Measurements from ENCODE around the gene HS3ST5.
"Not testable (repeated sequence)": the region's sequence is repeated elsewhere in the genome, so short reads cannot be mapped to it uniquely, and the experiment has no call there.

Gene HS3ST5

DNA sequence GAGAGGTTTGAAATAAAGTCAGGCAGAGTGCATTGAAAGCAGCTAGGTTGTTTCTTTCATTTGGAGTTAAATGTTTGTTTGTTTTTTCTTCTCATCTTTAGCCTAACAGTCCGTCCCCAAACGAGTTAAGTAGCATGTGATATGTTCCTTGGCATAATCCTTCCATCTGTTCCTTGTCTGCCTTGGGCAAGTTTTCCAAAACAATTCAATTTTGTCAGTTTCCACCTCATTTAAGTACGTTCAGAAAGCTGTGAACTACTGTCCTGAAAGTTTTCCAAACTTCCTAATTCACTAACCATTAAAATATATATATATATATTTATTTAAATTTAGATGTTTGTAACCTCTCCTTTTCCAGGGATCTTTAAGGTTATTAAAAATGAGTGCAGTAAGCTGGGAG, 310.1 kb downstream of the HS3ST5 start:
- TF ChIP-seq, protein P1, sequence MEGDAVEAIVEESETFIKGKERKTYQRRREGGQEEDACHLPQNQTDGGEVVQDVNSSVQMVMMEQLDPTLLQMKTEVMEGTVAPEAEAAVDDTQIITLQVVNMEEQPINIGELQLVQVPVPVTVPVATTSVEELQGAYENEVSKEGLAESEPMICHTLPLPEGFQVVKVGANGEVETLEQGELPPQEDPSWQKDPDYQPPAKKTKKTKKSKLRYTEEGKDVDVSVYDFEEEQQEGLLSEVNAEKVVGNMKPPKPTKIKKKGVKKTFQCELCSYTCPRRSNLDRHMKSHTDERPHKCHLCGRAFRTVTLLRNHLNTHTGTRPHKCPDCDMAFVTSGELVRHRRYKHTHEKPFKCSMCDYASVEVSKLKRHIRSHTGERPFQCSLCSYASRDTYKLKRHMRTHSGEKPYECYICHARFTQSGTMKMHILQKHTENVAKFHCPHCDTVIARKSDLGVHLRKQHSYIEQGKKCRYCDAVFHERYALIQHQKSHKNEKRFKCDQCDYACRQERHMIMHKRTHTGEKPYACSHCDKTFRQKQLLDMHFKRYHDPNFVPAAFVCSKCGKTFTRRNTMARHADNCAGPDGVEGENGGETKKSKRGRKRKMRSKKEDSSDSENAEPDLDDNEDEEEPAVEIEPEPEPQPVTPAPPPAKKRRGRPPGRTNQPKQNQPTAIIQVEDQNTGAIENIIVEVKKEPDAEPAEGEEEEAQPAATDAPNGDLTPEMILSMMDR (IDR thresholded peaks at IDR 0.05; ENCODE audit: control insufficient read depth, insufficient read depth, low read depth, low read length, missing control alignments), result no peak
- no peak for DNase-seq (ENCODE audit: low read depth)
- H3K4me3 ChIP-seq (ENCODE audit: control insufficient read depth, low read depth, low read length), result no peak overlapping the region

DNA sequence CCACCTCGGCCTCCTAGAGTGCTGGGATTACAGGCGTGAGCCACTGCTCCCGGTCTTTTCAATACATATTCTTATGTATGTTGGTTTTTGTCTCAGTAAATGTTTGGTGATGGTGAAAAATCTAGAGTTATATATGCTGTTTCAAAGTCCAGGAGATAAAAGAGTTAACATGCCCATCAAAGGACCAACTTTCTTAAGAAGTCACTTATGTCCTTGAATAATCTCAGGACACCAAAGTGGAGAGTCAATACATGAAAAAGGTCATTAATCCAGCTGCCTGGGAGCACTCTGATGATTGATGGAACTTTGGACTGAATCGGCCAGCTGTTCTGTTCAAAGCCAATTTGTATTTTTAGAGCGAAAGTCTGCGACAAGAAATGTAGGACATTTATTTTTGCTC, 312.1 kb downstream of the HS3ST5 start:
- TF ChIP-seq, protein P1 (IDR thresholded peaks at IDR 0.05; ENCODE audit: control insufficient read depth, insufficient read depth, low read depth, low read length, missing control alignments), result no peak
- H3K4me3 ChIP-seq (ENCODE audit: control insufficient read depth, low read depth, low read length), result no peak overlapping the region
- DNase-seq (ENCODE audit: low read depth), result no peak

DNA sequence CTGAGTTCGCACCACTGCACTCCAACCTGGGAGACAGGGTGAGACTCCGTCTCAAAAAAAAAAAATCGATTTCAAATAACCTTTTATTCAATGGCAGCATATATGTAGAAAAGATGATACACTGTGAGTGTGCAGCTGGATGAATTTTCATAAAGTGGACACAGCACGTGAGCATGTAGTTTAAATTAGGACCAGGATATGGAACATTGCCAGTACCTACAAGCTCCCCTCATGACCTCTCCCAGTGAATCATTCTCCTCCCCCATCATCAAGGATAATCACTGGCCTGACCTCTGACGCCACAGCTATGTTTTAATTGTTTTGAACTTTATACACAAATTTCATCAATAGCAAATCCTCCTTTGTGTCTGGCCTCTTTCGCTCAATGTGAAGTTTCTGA, 318.1 kb downstream of the HS3ST5 start:
- H3K4me3 ChIP-seq (ENCODE audit: control insufficient read depth, low read depth, low read length), result no peak overlapping the region
- TF ChIP-seq, protein P1 (IDR thresholded peaks at IDR 0.05; ENCODE audit: control insufficient read depth, insufficient read depth, low read depth, low read length, missing control alignments), result no peak
- DNase-seq (ENCODE audit: low read depth), result no peak

DNA sequence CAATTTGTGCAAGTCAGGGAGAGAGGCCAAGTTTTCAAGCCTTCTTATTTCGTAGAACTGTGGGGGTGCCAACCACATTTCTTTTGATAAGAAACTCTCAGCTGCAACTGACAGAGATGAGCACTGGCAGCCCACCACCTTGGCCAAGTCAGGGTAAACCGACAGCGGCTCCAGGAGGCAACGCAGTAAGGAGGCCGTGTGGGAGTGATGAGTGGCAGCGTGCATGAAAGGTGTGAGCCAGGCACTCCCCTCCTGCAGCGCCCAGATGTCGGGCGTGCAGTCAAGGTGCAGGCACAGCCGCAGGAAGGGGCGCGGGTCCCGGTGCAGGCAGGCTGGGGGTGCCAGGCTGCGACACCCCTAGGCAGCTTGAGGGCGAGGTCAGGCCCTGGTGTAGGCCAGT, 322.6 kb downstream of the HS3ST5 start:
- no peak overlapping the region for H3K4me3 ChIP-seq (ENCODE audit: control insufficient read depth, low read depth, low read length)
- TF ChIP-seq, protein P1 (IDR thresholded peaks at IDR 0.05; ENCODE audit: control insufficient read depth, insufficient read depth, low read depth, low read length, missing control alignments), result no peak
- DNase-seq (ENCODE audit: low read depth), result no peak

DNA sequence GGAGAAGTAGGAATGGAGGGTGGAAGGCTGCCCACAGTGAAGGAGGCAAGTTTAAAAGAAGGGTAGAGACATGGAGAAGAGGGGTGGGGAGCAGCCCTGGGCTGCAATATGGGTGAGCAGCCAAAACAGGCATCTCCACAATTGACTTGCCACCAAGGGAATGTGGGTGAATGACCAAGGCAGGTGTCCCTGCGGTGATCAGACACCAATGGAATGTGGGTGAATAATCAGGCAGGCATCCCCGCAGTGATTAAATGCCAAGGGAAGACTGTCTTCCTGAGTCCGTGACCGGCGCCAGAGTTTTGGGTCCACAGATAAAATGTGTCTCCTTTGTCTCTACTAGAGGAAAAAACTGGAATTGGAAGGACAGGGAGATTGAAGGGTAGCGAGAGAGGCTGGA, 325.7 kb downstream of the HS3ST5 start:
- not testable (repeated sequence) for DNase-seq (ENCODE audit: low read depth); H3K4me3 ChIP-seq (ENCODE audit: control insufficient read depth, low read depth, low read length)

DNA sequence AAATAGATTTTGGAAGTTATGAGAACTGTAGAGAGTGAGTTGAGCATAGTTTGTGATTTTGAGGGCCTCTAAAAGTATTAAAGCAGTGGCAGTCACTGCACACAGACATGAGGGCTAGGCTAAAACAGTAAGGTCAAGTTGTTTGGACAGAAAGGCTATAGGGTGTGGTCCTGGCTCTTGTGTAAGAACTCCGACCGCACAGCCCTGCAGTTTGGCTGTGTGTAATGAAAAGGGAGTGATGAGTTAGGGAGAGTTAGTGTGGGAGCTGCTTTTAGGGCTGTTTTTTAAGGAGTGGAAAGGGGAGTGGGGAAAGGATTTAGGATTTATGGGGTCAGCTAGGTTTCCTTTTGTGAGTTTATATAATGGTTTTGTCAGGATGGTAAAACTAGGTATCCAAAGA, 328.7 kb downstream of the HS3ST5 start:
- not testable (repeated sequence) for H3K4me3 ChIP-seq (ENCODE audit: control insufficient read depth, low read depth, low read length); DNase-seq (ENCODE audit: low read depth)

DNA sequence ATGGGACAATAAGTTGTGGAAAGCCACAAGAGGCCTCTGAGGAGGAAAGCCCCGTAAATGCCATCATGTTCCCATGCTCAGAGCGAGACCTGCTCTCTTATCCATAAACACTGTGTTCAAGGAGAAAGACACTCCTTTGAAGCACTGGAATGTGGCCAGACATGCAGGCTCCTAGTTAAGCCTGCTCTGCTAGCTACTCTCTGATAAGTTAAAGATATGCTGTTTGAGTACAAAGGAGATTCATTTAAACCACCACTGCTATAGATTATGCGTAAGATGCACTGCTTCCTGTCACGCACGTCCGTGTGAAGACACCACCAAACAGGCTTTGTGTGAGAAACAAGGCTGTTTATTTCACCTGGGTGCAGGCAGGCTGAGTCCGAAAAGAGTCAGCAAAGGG, 331.3 kb downstream of the HS3ST5 start:
- not testable (repeated sequence) for H3K4me3 ChIP-seq (ENCODE audit: control insufficient read depth, low read depth, low read length); DNase-seq (ENCODE audit: low read depth)

DNA sequence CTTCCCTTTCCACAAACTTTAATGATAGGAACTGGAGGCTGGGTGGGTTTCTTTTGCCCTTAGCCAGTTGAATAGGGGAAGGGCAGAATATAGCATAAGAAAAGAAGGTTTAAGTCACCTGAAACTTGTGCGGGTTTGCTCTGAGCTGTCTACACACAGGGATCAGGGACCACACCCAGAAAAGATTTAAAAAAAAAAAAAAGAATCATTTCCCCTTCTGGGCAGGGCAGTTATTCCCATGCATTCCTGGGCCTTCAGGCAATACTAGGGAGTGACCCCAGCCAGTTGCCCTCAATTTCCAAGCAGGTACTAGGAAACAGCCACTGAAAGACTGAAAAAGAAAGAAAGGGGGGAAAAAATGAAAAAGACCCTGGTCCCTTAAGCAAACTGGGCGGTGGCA, 332.3 kb downstream of the HS3ST5 start:
- no peak for DNase-seq (ENCODE audit: low read depth)
- H3K4me3 ChIP-seq (ENCODE audit: control insufficient read depth, low read depth, low read length), result no peak overlapping the region
- TF ChIP-seq, protein P1 (IDR thresholded peaks at IDR 0.05; ENCODE audit: control insufficient read depth, insufficient read depth, low read depth, low read length, missing control alignments), result no peak

Measured in AG09309 (cell line).